Activated B cell treated with CpG ODN at 0.5 μM for 24 hours (primary cell): ENCODE data around the gene PAAF1. TPM values are rescaled to one million over a fixed set of nuclear protein-coding genes. Genes with fewer than 3 reads are reported as not detected.

ENCODE experiments used
- ATAC-seq: fragments of 200-7000 bp; cut with Tn5 transposase; one replicate; pipeline ENCODE4 v1.10.0; 2021; ENCODE audit warnings: low read depth, mild to moderate bottlenecking, moderate library complexity
- CTCF ChIA-PET: fragments of 350-600 bp; sonication (Branson Sonifier 250); formaldehyde crosslinking; loops from one replicate; lab custom pipeline; 2021; ENCODE audit warnings: antibody characterized with exemption; lab: Charles Lee
- POLR2A ChIA-PET: fragments of 350-600 bp; sonication (Branson Sonifier 250); formaldehyde crosslinking; loops from one replicate; lab custom pipeline; 2021; ENCODE audit warnings: antibody characterized with exemption; lab: Charles Lee
- DNase-seq: peaks from one replicate; pipeline ENCODE4 v3.0.0; 2022
- H3K27ac Mint-ChIP-seq: one replicate; pipeline ENCODE4 v1.8.0; 2020; ENCODE audit warnings: mixed read lengths
- H3K27me3 Mint-ChIP-seq: one replicate; pipeline ENCODE4 v1.8.0; 2021; ENCODE audit warnings: mixed read lengths
- H3K36me3 Mint-ChIP-seq: one replicate; pipeline ENCODE4 v1.8.0; 2021; ENCODE audit warnings: low read depth, mixed read lengths
- H3K4me1 Mint-ChIP-seq: one replicate; pipeline ENCODE4 v1.8.0; 2021; ENCODE audit warnings: mixed read lengths
- H3K4me3 Mint-ChIP-seq: one replicate; pipeline ENCODE4 v1.8.0; 2020; ENCODE audit warnings: mild to moderate bottlenecking, mixed read lengths
- H3K9me3 Mint-ChIP-seq: one replicate; pipeline ENCODE4 v1.8.0; 2020; ENCODE audit warnings: mixed read lengths
- CTCF ChIP-seq: fragments of 200-600 bp; IDR thresholded peaks from one replicate; pipeline ENCODE4 v1.8.0; 2022; ENCODE audit warnings: antibody characterized with exemption, mild to moderate bottlenecking
- intact Hi-C: fragments of 100-400 bp; cut with micrococcal nuclease; formaldehyde crosslinking; loops from one replicate; pipeline ENCODE4 v1.15.1; 2024
- total RNA-seq: library from RNA; stranded (reverse); gene quantifications from 2 replicates; pipeline ENCODE4 v1.2.3, GENCODE V29; 2022

PAAF1 gene
- total RNA-seq, 1 donor from 2014 or later: 20.2 TPM

DNA sequence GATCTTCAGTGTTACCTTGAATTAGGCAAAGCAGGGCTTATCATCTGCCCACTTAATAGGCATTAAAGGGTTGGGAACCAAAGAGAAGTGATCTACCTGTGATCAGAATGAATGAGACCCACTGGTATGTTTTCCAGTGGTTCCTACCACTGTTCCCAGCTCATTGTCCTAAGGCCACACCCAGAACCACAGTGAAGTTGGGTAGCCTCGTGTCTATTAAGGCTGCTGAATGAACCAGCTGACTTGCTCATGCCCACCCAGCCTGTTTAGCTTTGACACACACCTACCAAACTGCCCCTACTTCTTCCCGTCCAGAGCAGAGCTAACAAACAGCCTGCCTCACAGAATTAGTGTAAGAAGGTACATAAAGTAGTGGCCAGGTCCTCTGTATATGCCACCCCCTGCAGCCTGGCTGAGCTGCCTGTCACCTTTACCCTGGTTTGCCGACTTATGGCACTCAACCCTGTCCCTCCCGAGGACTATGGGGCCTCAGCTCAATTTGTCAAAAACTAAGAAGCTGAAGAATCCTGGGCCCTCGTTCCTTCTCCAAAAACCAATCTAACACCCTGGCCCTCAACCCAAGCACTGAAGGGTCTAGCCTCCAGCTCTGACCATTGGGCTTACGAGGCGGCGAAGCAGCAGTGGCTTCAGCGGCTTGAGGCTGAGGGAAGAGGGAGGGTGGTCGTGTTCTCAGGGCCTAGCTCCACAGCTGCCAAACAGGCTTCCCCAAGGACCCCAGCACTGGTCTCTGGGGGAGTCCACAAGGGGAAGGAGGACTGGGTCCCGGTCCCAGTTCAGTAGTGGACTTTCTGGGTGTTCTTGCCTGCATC, 96.0 kb downstream of the PAAF1 start:
- ATAC-seq: no peak
- H3K4me3 Mint-ChIP-seq: no peak overlapping the region
- peak overlapping the region; percentile 100 for H3K27ac Mint-ChIP-seq
- ChIA-PET CTCF (interaction anchor here (1.1 kb wide), 2 partner anchors 9 to 43 kb away, joined by 3 to 4 read pairs; no protein-coding TSS in a partner anchor), POLR2A (interaction anchor here (0.9 to 16.3 kb wide), 8 partner anchors 9 to 198 kb away, joined by 3 to 425 read pairs (median 8); partner anchors contain the start of genes C2CD3, PPME1 and UCP2)
- no peaks in the 10 kb centered on the region for H3K27me3 Mint-ChIP-seq
- H3K9me3 Mint-ChIP-seq: no peaks in the 10 kb centered on the region
- H3K4me1 Mint-ChIP-seq: peaks cover 100% of the 10 kb centered on the region
- peaks cover 46% of the 10 kb centered on the region for H3K36me3 Mint-ChIP-seq
- DNase-seq: no peak
- intact Hi-C loops: loop anchor here (1.0 to 2.0 kb wide), 2 partner anchors 7 to 48 kb away; no protein-coding TSS in a partner anchor
- no peak for TF ChIP-seq CTCF

GRCh38 chr11:73974604-73975478, 98.0 kb downstream of the PAAF1 start:
- ChIA-PET POLR2A (interaction anchor here (0.9 to 16.3 kb wide), 5 partner anchors 8 to 35 kb away, joined by 4 to 425 read pairs (median 4); partner anchors contain the start of gene UCP2), CTCF (no interaction called here)
- DNase-seq (no peak), ATAC-seq (no peak)
- intact Hi-C loops: loop anchor here (1.0 kb wide), 1 partner anchor 11 kb away; no protein-coding TSS in a partner anchor
- peaks cover 65% of the 10 kb centered on the region for H3K36me3 Mint-ChIP-seq
- TF ChIP-seq CTCF: no peak
- no peaks in the 10 kb centered on the region for H3K9me3 Mint-ChIP-seq
- H3K4me3 Mint-ChIP-seq: peak overlapping the region; percentile 16
- no peaks in the 10 kb centered on the region for H3K27me3 Mint-ChIP-seq
- H3K27ac Mint-ChIP-seq: peak overlapping the region; percentile 100
- peaks cover 99% of the 10 kb centered on the region for H3K4me1 Mint-ChIP-seq

DNA sequence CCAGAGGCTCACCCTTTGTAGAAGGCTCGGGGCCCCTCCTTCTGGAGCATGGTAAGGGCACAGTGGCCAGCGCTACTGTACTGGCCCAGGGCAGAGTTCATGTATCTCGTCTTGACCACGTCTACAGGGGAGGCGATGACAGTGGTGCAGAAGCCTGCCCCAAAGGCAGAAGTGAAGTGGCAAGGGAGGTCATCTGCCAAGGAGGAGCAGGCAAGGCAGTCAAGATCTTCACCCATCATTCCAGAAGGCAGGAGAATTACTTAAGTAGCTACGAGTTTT, 98.6 kb downstream of the PAAF1 start:
- no peak overlapping the region for H3K4me3 Mint-ChIP-seq
- peak overlapping the region; percentile 100 for H3K27ac Mint-ChIP-seq
- peaks cover 70% of the 10 kb centered on the region for H3K36me3 Mint-ChIP-seq
- ATAC-seq: no peak
- TF ChIP-seq CTCF: no peak
- CTCF ChIA-PET: no interaction called here
- H3K9me3 Mint-ChIP-seq: no peaks in the 10 kb centered on the region
- no peak for DNase-seq
- POLR2A ChIA-PET: interaction anchor here (16.3 kb wide), 1 partner anchor 19 kb away, joined by 425 read pairs; no protein-coding TSS in a partner anchor
- intact Hi-C loops: no loop called here
- H3K4me1 Mint-ChIP-seq: peaks cover 99% of the 10 kb centered on the region
- H3K27me3 Mint-ChIP-seq: no peaks in the 10 kb centered on the region

GRCh38 chr11:73976451-73977151, 99.8 kb downstream of the PAAF1 start:
- intact Hi-C loops: no loop called here
- Mint-ChIP-seq H3K27ac (peak overlapping the region; percentile 100), H3K9me3 (no peaks in the 10 kb centered on the region), H3K4me1 (peaks cover 99% of the 10 kb centered on the region), H3K36me3 (peaks cover 80% of the 10 kb centered on the region), H3K4me3 (no peak overlapping the region), H3K27me3 (no peaks in the 10 kb centered on the region)
- DNase-seq: no peak
- no peak for TF ChIP-seq CTCF
- no peak for ATAC-seq
- CTCF ChIA-PET: no interaction called here
- POLR2A ChIA-PET: interaction anchor here (1.0 to 16.3 kb wide), 2 partner anchors 13 to 18 kb away, joined by 3 to 425 read pairs; no protein-coding TSS in a partner anchor
